Gastroesophageal sphincter (tissue), 3 donors: ENCODE results near the gene ULK2.

ENCODE experiments used
- CTCF ChIP-seq, 4 experiments: fragments of 200-600 bp in 2 of 4; fragments of 450-650 bp in 2 of 4; sonication (generic) in 1 of 4; IDR thresholded peaks; one replicate each; pipeline ENCODE4 v1.5.1; 2017 to 2019; ENCODE audit warnings: antibody characterized with exemption in 4 of 4, mild to moderate bottlenecking in 2 of 4, moderate library complexity in 2 of 4
- EP300 ChIP-seq: sonication (generic); formaldehyde crosslinking; IDR thresholded peaks from one replicate; pipeline ENCODE4 v1.6.1; 2017; ENCODE audit warnings: antibody characterized with exemption, mild to moderate bottlenecking
- POLR2A ChIP-seq, 2 donors: fragments of 450-650 bp; IDR thresholded peaks; one replicate each; pipeline ENCODE4 v1.6.1; 2017; ENCODE audit warnings: antibody characterized with exemption in 2 of 2, mild to moderate bottlenecking in 2 of 2, moderate library complexity in 1 of 2
- POLR2AphosphoS5 ChIP-seq: sonication (generic); formaldehyde crosslinking; IDR thresholded peaks from one replicate; pipeline ENCODE4 v1.6.1; 2017; ENCODE audit warnings: antibody characterized with exemption

GRCh38 chr17:19739241-19740201, 128.2 kb downstream of the ULK2 start:
- TF ChIP-seq CTCF (IDR thresholded peaks at IDR 0.05) (no peak), POLR2A (IDR thresholded peaks at IDR 0.05) (no peak), POLR2AphosphoS5 (no peak), EP300 (no peak)
